ENCODE measurements around the gene ZDHHC3.
"Not testable (repeated sequence)": the region's sequence is repeated elsewhere in the genome, so short reads cannot be mapped to it uniquely, and the experiment has no call there.

The ZDHHC3 gene

DNA sequence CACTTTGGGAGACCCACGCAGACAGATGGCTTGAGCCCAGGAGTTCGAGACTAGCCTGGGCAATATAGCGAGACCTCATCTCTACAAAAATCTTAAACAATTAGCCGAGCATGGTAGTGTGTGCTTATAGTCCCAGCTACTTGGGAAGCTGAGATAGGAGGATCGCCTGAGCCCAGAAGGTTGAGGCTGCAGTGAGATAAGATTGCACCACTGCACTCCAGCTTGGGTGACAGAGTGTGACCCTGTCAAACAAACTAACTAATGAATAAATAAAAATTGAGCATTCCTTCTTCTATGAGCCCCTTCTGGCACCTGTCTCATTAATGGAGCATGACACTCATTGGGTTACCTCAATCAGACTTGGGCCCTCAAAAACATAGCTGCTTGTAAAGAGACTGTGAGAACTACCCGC lies 7.5 kb downstream of the ZDHHC3 start:
- DNase-seq (ENCODE audit: low read depth, low spot score), result no peak

GRCh38 chr3:44966795-44967278 lies 9.1 kb downstream of the ZDHHC3 start:
- peak; percentile 93 for DNase-seq (ENCODE audit: low read depth, low spot score)

More for the DNA sequence above, 7.5 kb downstream of the ZDHHC3 start:
- peak overlapping the region; percentile 95 for H3K27ac ChIP-seq

DNA sequence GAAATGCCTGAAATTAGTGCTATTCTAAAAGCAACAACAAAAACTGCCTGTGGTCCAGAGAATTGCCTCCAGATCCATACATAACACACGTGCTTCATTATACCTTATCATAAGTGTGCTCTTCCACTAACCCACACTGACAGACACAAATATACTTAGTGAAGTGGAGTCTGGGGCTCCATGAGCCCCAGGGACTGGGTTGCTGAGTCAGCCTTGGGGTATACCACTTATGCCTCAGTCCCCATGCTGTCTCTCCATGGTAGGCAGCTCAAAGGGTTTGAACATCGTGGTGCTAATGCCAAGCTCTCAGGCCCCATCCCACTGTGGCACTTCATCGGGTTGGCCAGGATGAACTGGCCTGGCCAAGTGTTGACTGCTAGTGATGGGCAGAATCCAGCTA lies 10.8 kb downstream of the ZDHHC3 start:
- no peak for DNase-seq (ENCODE audit: low read depth, low spot score)
- H3K27ac ChIP-seq, result peak overlapping the region; percentile 95

More at GRCh38 chr3:44966795-44967278, 9.1 kb downstream of the ZDHHC3 start:
- H3K27ac ChIP-seq, result peak overlapping the region; percentile 95

DNA sequence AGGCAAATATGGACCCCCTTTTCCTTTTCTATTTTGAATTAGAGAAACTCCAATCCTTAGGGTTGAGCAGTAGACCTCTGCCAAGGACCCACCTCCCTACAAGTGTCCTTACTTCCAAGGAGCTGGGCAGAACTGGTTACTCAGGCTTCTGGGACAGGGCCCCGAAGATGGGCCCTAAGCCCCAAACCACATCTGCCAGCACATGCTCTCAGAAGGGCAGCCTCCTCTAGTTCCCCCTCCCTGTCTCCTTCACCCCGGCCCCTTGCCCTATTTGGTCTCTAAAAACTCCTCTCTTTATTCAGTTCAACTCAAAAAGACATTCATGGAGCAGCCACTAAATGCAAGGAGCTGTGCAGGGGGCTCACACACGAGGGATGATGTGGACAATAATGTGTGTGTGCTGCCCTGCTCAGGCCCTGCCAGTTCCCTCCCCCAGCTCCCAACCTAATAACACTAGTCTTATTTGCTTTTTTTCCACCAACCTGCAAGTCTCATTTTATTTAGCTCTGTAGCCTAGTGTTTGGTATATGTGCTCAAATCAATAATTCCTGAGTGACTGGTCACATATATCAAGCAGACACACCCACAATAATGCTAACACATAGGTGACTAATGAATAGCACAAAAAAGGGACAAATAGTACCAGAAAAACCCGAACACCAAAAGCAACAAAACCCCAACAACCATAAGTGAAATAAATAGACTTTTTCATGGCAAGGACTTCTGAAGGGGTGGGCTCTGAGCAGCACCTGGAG lies 12.2 kb downstream of the ZDHHC3 start:
- H3K27ac ChIP-seq, result peak overlapping the region; percentile 44
- DNase-seq (ENCODE audit: low read depth, low spot score), result no peak

GRCh38 chr3:44962621-44963393 lies 13.2 kb downstream of the ZDHHC3 start:
- no peak for DNase-seq (ENCODE audit: low read depth, low spot score)
- peak overlapping the region; percentile 44 for H3K27ac ChIP-seq

- DNase-seq (ENCODE audit: low read depth, low spot score), result no peak
- H3K27ac ChIP-seq, result no peak overlapping the region
Measured at GRCh38 chr3:44961888-44962287, 14.1 kb downstream of the ZDHHC3 start.

- no peak overlapping the region for H3K27ac ChIP-seq
- no peak for DNase-seq (ENCODE audit: low read depth, low spot score)
Measured at GRCh38 chr3:44960387-44961026, 15.5 kb downstream of the ZDHHC3 start.

GRCh38 chr3:44958386-44958785 lies 17.6 kb downstream of the ZDHHC3 start:
- DNase-seq (ENCODE audit: low read depth, low spot score), result no peak
- H3K27ac ChIP-seq, result peak overlapping the region; percentile 9

GRCh38 chr3:44957986-44958385 lies 18.0 kb downstream of the ZDHHC3 start:
- no peak overlapping the region for H3K27ac ChIP-seq
- no peak for DNase-seq (ENCODE audit: low read depth, low spot score)

- no peak overlapping the region for H3K27ac ChIP-seq
Measured at GRCh38 chr3:44955917-44956316, 20.1 kb downstream of the ZDHHC3 start.

DNA sequence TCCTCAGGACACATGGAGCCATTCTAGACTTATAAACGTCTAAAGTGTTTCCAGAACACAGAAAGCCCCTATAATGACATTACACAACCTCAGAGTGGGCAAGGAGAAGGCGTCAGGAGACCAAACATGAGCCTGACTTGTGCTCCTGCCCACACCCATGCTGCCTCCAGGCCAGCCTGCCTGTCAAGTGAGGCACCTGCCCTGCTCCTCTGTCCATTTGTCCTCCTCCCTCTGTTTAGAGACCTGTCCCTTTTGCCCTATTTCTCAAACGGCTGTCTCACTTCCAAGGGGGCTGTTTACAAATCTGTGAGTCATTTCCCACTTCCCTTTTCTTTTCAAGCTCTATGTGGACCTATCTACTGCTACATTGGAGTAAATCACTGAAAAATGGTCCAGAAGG lies 21.0 kb downstream of the ZDHHC3 start:
- no peak for DNase-seq (ENCODE audit: low read depth, low spot score)
- H3K27ac ChIP-seq, result no peak overlapping the region

More at GRCh38 chr3:44955917-44956316, 20.1 kb downstream of the ZDHHC3 start:
- DNase-seq (ENCODE audit: low read depth, low spot score), result no peak

DNA sequence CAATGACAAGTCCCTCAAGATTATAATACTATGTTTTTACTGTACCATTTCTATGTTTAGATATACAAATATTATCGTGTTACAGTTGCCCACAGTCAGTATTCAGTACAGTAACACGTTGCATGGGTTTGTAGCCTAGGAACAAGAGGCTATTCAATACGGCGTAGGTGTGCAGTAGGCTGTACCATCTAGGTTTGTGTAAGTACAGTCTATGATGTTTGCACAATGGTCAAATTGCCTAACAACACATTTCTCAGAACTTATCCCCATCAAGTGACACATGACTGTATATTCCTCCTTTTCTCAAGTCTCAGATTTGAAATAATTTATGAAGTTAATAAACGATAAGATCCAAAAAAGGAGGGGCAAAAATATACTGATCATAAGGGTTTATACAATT lies 21.7 kb downstream of the ZDHHC3 start:
- H3K27ac ChIP-seq, result no peak overlapping the region
- DNase-seq (ENCODE audit: low read depth, low spot score), result no peak

- H3K27ac ChIP-seq, result no peak overlapping the region
- DNase-seq (ENCODE audit: low read depth, low spot score), result no peak
Measured at GRCh38 chr3:44952689-44953088, 23.3 kb downstream of the ZDHHC3 start.

DNA sequence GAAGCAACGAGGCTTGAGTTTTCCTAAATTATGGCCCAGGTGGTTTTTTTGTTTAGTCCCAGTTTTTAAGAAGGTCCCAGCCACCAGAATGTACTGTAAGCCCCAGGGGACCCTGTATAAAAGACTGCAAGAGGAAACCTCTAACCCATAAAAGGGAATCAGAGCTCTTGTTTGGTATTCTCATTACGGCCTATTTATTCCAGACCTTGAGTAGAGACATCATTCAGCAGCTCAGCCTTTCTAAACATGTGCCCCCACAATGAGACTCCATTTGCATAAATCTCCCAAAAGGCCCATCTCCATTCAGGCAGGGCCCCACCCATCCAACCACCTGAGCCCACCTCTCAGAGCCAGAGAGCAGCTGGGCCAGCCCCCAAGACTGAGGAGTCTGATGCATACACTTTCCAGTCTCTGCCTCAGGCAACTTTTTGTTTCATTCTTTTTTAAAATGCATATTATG lies 25.7 kb downstream of the ZDHHC3 start:
- no peak overlapping the region for H3K27ac ChIP-seq
- no peak for DNase-seq (ENCODE audit: low read depth, low spot score)

GRCh38 chr3:44949770-44950169 lies 26.2 kb downstream of the ZDHHC3 start:
- H3K27ac ChIP-seq; DNase-seq (ENCODE audit: low read depth, low spot score): not testable (repeated sequence)

DNA sequence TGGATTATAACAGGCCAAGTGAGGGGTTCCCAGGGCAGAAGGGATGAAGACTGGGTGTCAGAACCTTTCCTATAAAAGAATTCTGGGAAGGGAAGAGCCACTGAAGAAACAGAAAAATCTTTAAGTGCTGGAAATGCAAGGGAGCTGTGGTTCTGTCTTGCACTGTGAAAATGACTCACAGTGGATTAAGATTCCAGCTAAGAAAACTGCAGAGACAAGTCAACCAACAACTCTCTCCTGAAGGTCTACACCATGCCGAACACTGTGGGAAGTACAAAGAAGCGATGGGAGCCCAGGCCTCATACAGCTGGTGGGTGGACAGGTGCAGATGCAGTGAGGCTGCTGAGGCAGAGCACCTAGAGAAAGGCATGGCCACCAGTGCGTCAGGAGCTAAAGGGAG lies 27.7 kb downstream of the ZDHHC3 start:
- H3K27ac ChIP-seq, result no peak overlapping the region
- no peak for DNase-seq (ENCODE audit: low read depth, low spot score)

DNA sequence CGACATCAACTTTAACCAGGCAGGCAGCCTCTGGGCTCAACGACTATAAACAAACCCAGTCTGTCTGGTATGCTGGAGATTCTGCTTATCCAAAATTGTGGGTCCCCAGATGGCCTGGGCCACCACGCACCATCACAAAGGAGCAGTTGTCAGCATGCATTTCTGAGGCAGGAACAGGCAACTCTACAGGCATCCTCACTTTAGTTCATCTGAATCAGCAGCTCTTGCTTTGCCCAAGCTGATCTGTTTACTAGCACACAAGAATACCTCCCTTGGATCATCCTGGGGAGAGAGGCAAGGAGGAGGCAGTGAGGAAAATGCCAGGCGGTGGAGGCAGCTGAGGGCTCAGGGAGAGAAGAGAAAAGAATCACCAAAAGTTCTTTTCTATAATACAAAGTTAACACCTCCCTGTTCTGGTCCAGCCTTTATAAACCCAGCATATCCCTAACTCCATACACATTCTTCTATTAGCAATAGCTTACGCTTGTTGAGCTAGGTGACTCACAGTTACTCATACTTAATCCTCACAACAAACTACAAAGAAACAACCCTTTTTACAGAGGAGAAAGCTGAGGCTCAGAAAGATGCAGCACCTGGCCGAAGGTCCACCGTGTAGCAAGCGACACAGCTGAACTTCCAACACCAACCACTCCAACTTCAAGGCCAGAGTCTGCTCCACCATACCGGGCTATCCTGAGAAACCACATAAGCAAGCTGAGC lies 33.6 kb downstream of the ZDHHC3 start:
- no peak for DNase-seq (ENCODE audit: low read depth, low spot score)

DNA sequence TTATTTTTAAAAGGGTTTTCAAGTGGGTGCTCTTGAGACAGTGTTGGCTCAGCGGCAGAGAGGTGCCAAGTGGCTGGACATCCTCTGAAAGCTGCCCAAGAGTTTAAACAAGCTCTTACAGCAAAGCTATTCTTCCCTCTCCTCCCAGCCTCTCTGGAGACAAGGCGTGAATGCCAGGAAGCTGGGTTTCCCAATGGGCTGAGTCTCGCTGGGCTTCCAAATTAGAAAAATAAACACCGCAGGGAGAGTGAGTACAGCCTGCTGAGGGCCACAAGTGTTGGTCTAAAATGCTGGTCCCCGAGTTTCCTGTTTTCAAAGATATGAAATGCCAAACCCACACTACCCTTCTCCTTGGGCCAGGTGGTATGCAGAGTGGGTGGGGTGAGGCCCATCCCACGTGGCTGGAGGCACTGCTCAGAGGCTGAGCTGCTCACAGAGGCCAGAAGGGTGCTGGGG lies 36.4 kb downstream of the ZDHHC3 start:
- H3K27ac ChIP-seq, result no peak overlapping the region
- DNase-seq (ENCODE audit: low read depth, low spot score), result no peak

More for the DNA sequence above, 33.6 kb downstream of the ZDHHC3 start:
- peak overlapping the region; percentile 19 for H3K27ac ChIP-seq

GRCh38 chr3:44932986-44933944 lies 42.7 kb downstream of the ZDHHC3 start:
- no peak for DNase-seq (ENCODE audit: low read depth, low spot score)
- no peak overlapping the region for H3K27ac ChIP-seq

All from epithelial cell of prostate (primary cell).